SH-SY5Y (cell line): ENCODE data around the gene CEMIP2.

Source experiments
- GATA2 ChIP-seq: IDR thresholded peaks from 2 replicates; pipeline ENCODE4 v1.6.1; 2011; ENCODE audit warnings: mild to moderate bottlenecking, low read depth, low read length
- GATA3 ChIP-seq: IDR thresholded peaks from 2 replicates; pipeline ENCODE4 v1.6.1; 2011; ENCODE audit warnings: low read depth, mild to moderate bottlenecking, low read length, moderate library complexity

- no peak for TF ChIP-seq GATA2
- no peak for TF ChIP-seq GATA3
Observed at GRCh38 chr9:71637375-71637774, 130.9 kb downstream of the CEMIP2 start.
